Mucosa of descending colon (tissue), 3 donors: ENCODE results near the gene UVRAG. TPM values are rescaled to one million over a fixed set of nuclear protein-coding genes. Genes with fewer than 3 reads are reported as not detected.

Experiments used
- ATAC-seq: fragments of 200-7000 bp; cut with Tn5 transposase; one replicate; pipeline ENCODE4 v1.9.1; 2020; ENCODE audit warnings: mild to moderate bottlenecking, moderate library complexity
- DNase-seq, 3 donors: peaks; one replicate each; pipeline ENCODE4 v3.0.0-alpha.2; 2020
- H3K36me3 ChIP-seq: fragments of 200-600 bp; one replicate; pipeline ENCODE4 v1.8.0; 2021; ENCODE audit warnings: low read depth, mild to moderate bottlenecking
- H3K4me1 ChIP-seq: fragments of 200-600 bp; one replicate; pipeline ENCODE4 v1.8.0; 2021; ENCODE audit warnings: low read depth, mild to moderate bottlenecking
- H3K4me3 ChIP-seq: fragments of 200-600 bp; one replicate; pipeline ENCODE4 v1.8.0; 2021; ENCODE audit warnings: mild to moderate bottlenecking
- H3K9me3 ChIP-seq: fragments of 200-600 bp; one replicate; pipeline ENCODE4 v1.8.0; 2021; ENCODE audit warnings: mild to moderate bottlenecking
- intact Hi-C, 2 donors: fragments of 100-400 bp; cut with DNase I in 1 of 2; cut with micrococcal nuclease in 1 of 2; formaldehyde crosslinking; loops; one replicate each; pipeline versions ENCODE4 v1.11.0 to v1.11.1; 2022; cut with DNase I, micrococcal nuclease
- total RNA-seq, 3 donors: library from RNA; stranded (reverse); fragmentation: NEBNext Ultra II Directional in 2 of 3; extraction: Animal tissue kit (Norgen Biotek cat#: 25700) in 2 of 3; gene quantifications; one replicate each; pipeline versions ENCODE4 v1.2.1 to v1.2.4, GENCODE V29; 2021 to 2023
- TF ChIP-seq, protein P1 (sequence below): fragments of 200-600 bp; IDR thresholded peaks from one replicate; pipeline ENCODE4 v1.8.0; 2022; ENCODE audit warnings: antibody characterized with exemption, mild to moderate bottlenecking
- donor health status: DM: no; HTN: no; CAD: no; lungs with moderate emphysema.
- donor health status: DM: no; HTN: no; CAD: no.
- donor health status: DM: no; HTN: yes; CAD: no.

Gene UVRAG
- total RNA-seq, 3 donors from 2014 or later = 14.9 to 37.1 (median 16.9) TPM

DNA sequence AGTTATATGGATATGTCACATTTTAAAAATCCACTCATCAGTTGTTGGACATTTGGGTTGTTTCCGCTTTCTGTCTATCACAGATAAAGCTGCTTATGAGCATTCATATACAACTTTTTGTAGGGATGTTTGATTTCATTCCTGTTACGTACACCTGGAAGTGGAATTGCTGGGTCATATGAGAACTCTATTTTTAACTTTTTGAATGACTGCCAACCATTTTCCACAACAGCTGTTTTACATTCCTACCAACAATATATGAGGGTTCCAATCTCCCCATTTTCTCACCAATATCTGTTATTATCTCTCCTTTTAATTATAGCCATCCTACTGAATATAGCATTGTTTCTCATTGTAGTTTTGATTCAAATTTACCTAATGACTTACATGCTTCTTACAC is 172.0 kb downstream of the UVRAG start:
- ATAC-seq = no peak
- H3K9me3 ChIP-seq = no peaks in the 10 kb centered on the region
- intact Hi-C loops = no loop called here
- no peaks in the 10 kb centered on the region for H3K4me1 ChIP-seq
- no peak overlapping the region for H3K4me3 ChIP-seq
- no peak for DNase-seq
- TF ChIP-seq, protein P1, sequence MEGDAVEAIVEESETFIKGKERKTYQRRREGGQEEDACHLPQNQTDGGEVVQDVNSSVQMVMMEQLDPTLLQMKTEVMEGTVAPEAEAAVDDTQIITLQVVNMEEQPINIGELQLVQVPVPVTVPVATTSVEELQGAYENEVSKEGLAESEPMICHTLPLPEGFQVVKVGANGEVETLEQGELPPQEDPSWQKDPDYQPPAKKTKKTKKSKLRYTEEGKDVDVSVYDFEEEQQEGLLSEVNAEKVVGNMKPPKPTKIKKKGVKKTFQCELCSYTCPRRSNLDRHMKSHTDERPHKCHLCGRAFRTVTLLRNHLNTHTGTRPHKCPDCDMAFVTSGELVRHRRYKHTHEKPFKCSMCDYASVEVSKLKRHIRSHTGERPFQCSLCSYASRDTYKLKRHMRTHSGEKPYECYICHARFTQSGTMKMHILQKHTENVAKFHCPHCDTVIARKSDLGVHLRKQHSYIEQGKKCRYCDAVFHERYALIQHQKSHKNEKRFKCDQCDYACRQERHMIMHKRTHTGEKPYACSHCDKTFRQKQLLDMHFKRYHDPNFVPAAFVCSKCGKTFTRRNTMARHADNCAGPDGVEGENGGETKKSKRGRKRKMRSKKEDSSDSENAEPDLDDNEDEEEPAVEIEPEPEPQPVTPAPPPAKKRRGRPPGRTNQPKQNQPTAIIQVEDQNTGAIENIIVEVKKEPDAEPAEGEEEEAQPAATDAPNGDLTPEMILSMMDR = no peak
- no peaks in the 10 kb centered on the region for H3K36me3 ChIP-seq

DNA sequence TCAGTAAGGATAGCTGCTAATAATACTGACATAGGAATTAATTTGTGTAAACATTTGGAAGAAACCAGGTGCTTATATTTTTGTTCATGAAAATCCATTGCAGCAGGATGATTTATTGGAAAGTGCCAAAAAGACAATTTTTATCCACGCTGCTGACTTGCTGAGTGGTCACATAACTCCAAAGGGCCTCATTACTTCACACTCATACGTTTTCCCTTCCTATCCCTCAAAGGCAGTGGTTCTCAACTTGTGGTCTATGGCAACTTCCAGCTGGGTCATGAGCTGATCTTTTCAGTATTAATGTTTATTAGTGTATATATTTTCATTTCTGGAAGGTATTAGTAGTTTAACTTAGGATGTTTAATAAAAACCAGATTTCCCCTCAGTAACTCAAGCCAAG is 178.1 kb downstream of the UVRAG start:
- no peak for ATAC-seq
- Histone ChIP-seq H3K9me3 (no peaks in the 10 kb centered on the region), H3K4me3 (no peak overlapping the region), H3K36me3 (no peaks in the 10 kb centered on the region), H3K4me1 (no peaks in the 10 kb centered on the region)
- DNase-seq = no peak
- TF ChIP-seq, protein P1 = no peak
- intact Hi-C loops = no loop called here

DNA sequence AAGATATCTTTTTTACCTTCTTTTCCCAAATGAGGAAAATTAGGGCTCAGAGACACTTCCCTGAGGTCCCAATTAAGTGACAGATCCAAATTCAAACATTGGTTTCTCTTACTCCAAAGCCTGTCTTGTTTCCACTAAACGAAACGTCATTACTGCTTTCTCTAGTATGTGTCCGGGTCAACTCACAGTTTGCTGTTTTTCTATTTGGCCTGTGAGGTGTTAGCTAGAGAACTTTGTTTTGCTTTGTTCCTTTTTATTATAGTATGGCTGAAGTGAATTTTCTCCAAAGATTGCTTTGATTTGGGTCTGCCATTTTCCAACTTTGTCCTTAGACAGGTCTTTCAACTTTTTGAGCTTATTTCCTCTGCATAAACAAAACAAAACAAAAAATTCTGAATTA is 179.6 kb downstream of the UVRAG start:
- H3K9me3 ChIP-seq = no peaks in the 10 kb centered on the region
- H3K4me1 ChIP-seq = no peaks in the 10 kb centered on the region
- TF ChIP-seq, protein P1 = no peak
- no peak overlapping the region for H3K4me3 ChIP-seq
- intact Hi-C loops = no loop called here
- no peaks in the 10 kb centered on the region for H3K36me3 ChIP-seq
- DNase-seq (no peak), ATAC-seq (no peak)

DNA sequence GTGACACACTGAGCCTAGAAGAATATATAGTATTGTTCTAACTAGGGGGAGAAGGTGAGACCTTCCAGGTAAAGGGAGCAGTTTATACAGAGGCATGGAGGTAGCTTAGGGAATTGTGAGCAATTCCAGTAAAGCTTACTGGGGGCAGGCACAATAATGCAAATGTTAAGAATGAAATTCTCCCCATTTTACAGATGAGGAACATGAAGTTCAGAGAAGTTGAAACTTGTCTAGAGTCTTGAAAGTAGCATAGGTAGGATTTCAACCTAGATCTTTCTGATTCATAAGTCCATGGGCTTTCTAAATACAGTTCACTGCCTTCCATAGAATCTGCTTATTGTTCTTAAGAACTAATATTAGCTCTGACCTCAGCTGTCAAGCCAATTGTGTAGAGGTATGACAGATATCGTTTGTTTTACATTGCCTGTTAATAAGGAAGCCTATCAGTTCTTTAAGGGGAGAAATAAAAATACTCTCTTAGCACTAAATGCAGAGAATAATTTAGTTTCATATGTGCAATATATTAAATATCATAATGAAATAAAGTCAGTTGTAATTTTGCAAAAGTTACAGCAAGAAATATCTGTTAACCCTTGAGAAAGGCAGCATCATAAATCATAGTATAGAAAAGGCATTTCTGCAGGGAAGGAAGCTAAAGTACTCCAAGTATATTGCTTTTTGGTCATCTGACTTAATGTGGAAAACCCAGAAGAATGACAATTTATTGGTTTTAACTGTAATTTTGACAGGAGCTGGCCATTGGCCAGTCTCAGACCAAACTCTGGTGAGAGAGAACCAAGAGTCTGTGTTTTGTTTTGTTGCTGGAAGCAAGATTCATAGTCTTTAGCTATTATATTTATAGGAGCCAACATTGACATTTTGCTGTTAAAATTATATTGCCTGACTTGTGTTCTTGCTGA is 181.8 kb downstream of the UVRAG start:
- H3K4me1 ChIP-seq = no peaks in the 10 kb centered on the region
- TF ChIP-seq, protein P1 = no peak
- no peaks in the 10 kb centered on the region for H3K9me3 ChIP-seq
- intact Hi-C loops = no loop called here
- DNase-seq (no peak), ATAC-seq (no peak)
- H3K36me3 ChIP-seq = no peaks in the 10 kb centered on the region
- H3K4me3 ChIP-seq = no peak overlapping the region

DNA sequence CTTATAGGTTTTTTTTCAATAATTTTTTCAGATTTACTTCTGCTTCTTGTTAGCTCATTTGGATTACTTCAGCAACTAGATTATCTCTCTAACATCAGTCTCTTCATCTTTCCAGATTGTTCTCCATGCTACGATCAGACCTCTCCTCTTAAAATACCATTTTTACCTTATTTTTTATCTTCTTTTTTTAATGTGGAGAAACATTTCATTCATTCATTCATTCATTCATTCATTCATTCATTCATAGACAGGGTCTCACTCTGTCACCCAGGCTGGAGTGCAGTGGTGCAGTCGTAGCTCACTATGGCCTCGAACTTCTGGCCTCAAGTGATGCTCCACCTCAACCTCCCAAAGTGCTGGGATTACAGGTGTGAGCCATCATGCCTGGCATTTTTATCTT is 189.4 kb downstream of the UVRAG start:
- DNase-seq (no peak), ATAC-seq (no peak)
- H3K9me3 ChIP-seq = no peaks in the 10 kb centered on the region
- H3K4me1 ChIP-seq = no peaks in the 10 kb centered on the region
- H3K4me3 ChIP-seq = no peak overlapping the region
- no peaks in the 10 kb centered on the region for H3K36me3 ChIP-seq
- intact Hi-C loops = no loop called here
- TF ChIP-seq, protein P1 = no peak
